Stomach (tissue), 19 donors: ENCODE data around the gene NOD2. TPM values are rescaled to one million over a fixed set of nuclear protein-coding genes. Genes with fewer than 3 reads are reported as not detected.
A peak's percentile ranks its signal among the peaks of the same experiment; 100 is the strongest.

ENCODE experiments used
- DNase-seq, 2 donors: peaks; one replicate each; pipeline versions ENCODE4 v3.0.0 to v3.0.0-alpha.2; 2013 to 2019
- H3K27ac ChIP-seq, 5 donors: fragments of 200-600 bp in 4 of 5; sonication (generic) in 4 of 5; one replicate each; pipeline ENCODE4 v1.5.1; 2013 to 2019; ENCODE audit warnings: mild to moderate bottlenecking in 1 of 5, moderate library complexity in 1 of 5
- H3K27me3 ChIP-seq, 3 donors: fragments of 200-600 bp; sonication (generic); one replicate each; pipeline ENCODE4 v1.5.1; 2017 to 2019; ENCODE audit warnings: mixed run types in 1 of 3
- H3K36me3 ChIP-seq, 4 donors: fragments of 200-600 bp; sonication (generic); 1 replicate in 3 of 4; 2 replicates in 1 of 4; pipeline ENCODE4 v1.5.1; 2016 to 2019
- H3K4me1 ChIP-seq, 4 donors: fragments of 200-600 bp; sonication (generic); one replicate each; pipeline ENCODE4 v1.5.1; 2016 to 2019
- H3K4me3 ChIP-seq, 4 donors: fragments of 200-600 bp; sonication (generic) in 3 of 4; one replicate each; pipeline ENCODE4 v1.5.1; 2016 to 2019; ENCODE audit warnings: mild to moderate bottlenecking in 1 of 4
- H3K9me3 ChIP-seq, 4 donors: fragments of 200-600 bp; sonication (generic); one replicate each; pipeline ENCODE4 v1.5.1; 2016 to 2019
- CTCF ChIP-seq, 7 experiments: fragments of 450-650 bp in 4 of 7; fragments of 200-600 bp in 3 of 7; sonication (generic) in 3 of 7; IDR thresholded peaks; one replicate each; pipeline ENCODE4 v1.5.1; 2016 to 2019; ENCODE audit warnings: antibody characterized with exemption in 7 of 7, control low read depth in 2 of 7, mild to moderate bottlenecking in 1 of 7
- EP300 ChIP-seq: sonication (generic); formaldehyde crosslinking; IDR thresholded peaks from one replicate; pipeline ENCODE4 v1.6.1; 2017; ENCODE audit warnings: antibody characterized with exemption
- POLR2A ChIP-seq, 4 donors: fragments of 450-650 bp; IDR thresholded peaks; one replicate each; pipeline ENCODE4 v1.6.1; 2016; ENCODE audit warnings: antibody characterized with exemption in 4 of 4, control low read depth in 2 of 4, mild to moderate bottlenecking in 1 of 4, moderate library complexity in 1 of 4
- POLR2AphosphoS5 ChIP-seq, 3 donors: sonication (generic); formaldehyde crosslinking; IDR thresholded peaks; one replicate each; pipeline ENCODE4 v1.6.1; 2016; ENCODE audit warnings: antibody characterized with exemption in 3 of 3
- WGBS, 5 donors: extraction: QIAGEN DNeasy Blood & Tissue Kit in 3 of 5; methylation state at CpG; one replicate each; pipeline versions ENCODE4 v1.1.5 to v1.1.7; 2013 to 2018; 5-methylcytosine and 5-hydroxymethylcytosine counted together
- intact Hi-C: fragments of 100-400 bp; cut with DNase I; formaldehyde crosslinking; loops from one replicate; pipeline ENCODE4 v1.15.1; 2023; ENCODE audit warnings: low total_unique reads
- long read RNA-seq, 10 donors: transcript quantifications; one replicate each; lab custom pipeline, GENCODE V29; 2026
- polyA plus RNA-seq, 3 donors: library from polyadenylated mRNA; stranded (reverse); fragments of 200-250 nt; gene quantifications; one replicate each; pipeline ENCODE4 v1.2.3, GENCODE V29; 2013
- total RNA-seq, 5 donors: library from RNA; depleted of rRNA; stranded (reverse); fragments of >200 nt; gene quantifications; one replicate each; pipeline versions ENCODE4 v1.1.0 to v1.2.3, GENCODE V29; 2014 to 2016
- donor health status: healthy with polysubstance abuse.
- donor health status: Bipolar disorder and iron deficiency.
- donor health status: healthy.

The NOD2 gene
- total RNA-seq, result 1 to 10 TPM in 4 of 5 donors, not detected in 1; 1.8 to 6.2 (median 3.5) TPM
- 1 to 10 TPM in 1 of 3 donors, under 1 TPM in 2; 0.56 to 3.7 (median 0.61) TPM for polyA plus RNA-seq
- long read RNA-seq, donor 1, result 0 reads
- long read RNA-seq, donor 2, result 0 reads
- long read RNA-seq, donor 3, result 0 reads
- long read RNA-seq, donor 4, result 0 reads
- long read RNA-seq, donor 5, result 0 reads
- long read RNA-seq, donor 6, result 0 reads
- long read RNA-seq, donor 7, result 0 reads
- long read RNA-seq, donor 8, result 0 reads
- long read RNA-seq, donor 9, result 0 reads
- long read RNA-seq, donor 10, result 0 reads

GRCh38 chr16:50692999-50693781 lies at the start of gene NOD2:
NOD2 (plus strand) TSS chr16:50693606; CDS start chr16:50699496, 5,890 bp downstream.
- H3K9me3 ChIP-seq, result no peaks in the 10 kb centered on the region
- intact Hi-C loops, result no loop called here
- H3K36me3 ChIP-seq, result no peaks in the 10 kb centered on the region
- 10 to 21% (median 13%) methylated on average over 32 to 56 of the region's 56 CpGs for WGBS, 5 donors
- DNase-seq, result peak; percentile 51 to 64
- no peaks in the 10 kb centered on the region for H3K27me3 ChIP-seq
- no peak for TF ChIP-seq CTCF (IDR thresholded peaks at IDR 0.05)
- TF ChIP-seq POLR2A (IDR thresholded peaks at IDR 0.05), result no peak
- H3K4me3 ChIP-seq, result peak within 1 kb of the TSS; percentile 43 to 53 (median 50)
- H3K27ac ChIP-seq, result peak within 1 kb of the TSS in 4 of 5 donors; percentile 6 to 50 (median 42)
- peaks cover 22 to 44% (median 32%) of the 10 kb centered on the region in 4 donors for H3K4me1 ChIP-seq

- Histone ChIP-seq H3K27ac (no peak overlapping the region), H3K4me1 (peaks cover 0 to 6% (median 0%) of the 10 kb centered on the region in 4 donors), H3K4me3 (no peak overlapping the region), H3K27me3 (no peaks in the 10 kb centered on the region), H3K36me3 (peaks cover 0 to 19% (median 0%) of the 10 kb centered on the region in 4 donors), H3K9me3 (no peaks in the 10 kb centered on the region)
- WGBS, 5 donors, result 78 to 88% (median 82%) methylated on average over 5 of the region's 5 CpGs
- DNase-seq, result no peak
- intact Hi-C loops, result no loop called here
- TF ChIP-seq POLR2A (IDR thresholded peaks at IDR 0.05) (no peak), POLR2AphosphoS5 (IDR thresholded peaks at IDR 0.05) (no peak), CTCF (IDR thresholded peaks at IDR 0.05) (no peak), EP300 (no peak)
Observed at GRCh38 chr16:50644245-50644644, 49.2 kb upstream of the NOD2 start.

- peaks cover 0 to 22% (median 0%) of the 10 kb centered on the region in 4 donors for H3K36me3 ChIP-seq
- 25 to 41% (median 36%) methylated on average over 6 of the region's 6 CpGs for WGBS, 5 donors
- no peak overlapping the region for H3K27ac ChIP-seq
- intact Hi-C loops, result no loop called here
- no peak overlapping the region for H3K4me3 ChIP-seq
- H3K4me1 ChIP-seq, result peaks cover 0 to 6% (median 0%) of the 10 kb centered on the region in 4 donors
- no peak for TF ChIP-seq POLR2A (IDR thresholded peaks at IDR 0.05)
- peak in 5 of 7 experiments; percentile 7 to 31 (median 21) for TF ChIP-seq CTCF (IDR thresholded peaks at IDR 0.05)
- TF ChIP-seq POLR2AphosphoS5 (IDR thresholded peaks at IDR 0.05), result no peak
- H3K27me3 ChIP-seq, result no peaks in the 10 kb centered on the region
- peak; percentile 31 to 74 for DNase-seq
- no peaks in the 10 kb centered on the region for H3K9me3 ChIP-seq
Observed at GRCh38 chr16:50644729-50645128, 48.7 kb upstream of the NOD2 start.

GRCh38 chr16:50645563-50646220 lies 47.7 kb upstream of the NOD2 start:
- intact Hi-C loops, result no loop called here
- WGBS, 5 donors, result 74 to 77% (median 76%) methylated on average over 20 of the region's 20 CpGs
- Histone ChIP-seq H3K4me1 (peaks cover 0 to 6% (median 0%) of the 10 kb centered on the region in 4 donors), H3K27me3 (no peaks in the 10 kb centered on the region), H3K27ac (no peak overlapping the region), H3K36me3 (peaks cover 0 to 16% (median 0%) of the 10 kb centered on the region in 4 donors), H3K4me3 (no peak overlapping the region), H3K9me3 (no peaks in the 10 kb centered on the region)
- DNase-seq, result peak in 1 of 2 donors; percentile 35
- TF ChIP-seq CTCF (IDR thresholded peaks at IDR 0.05) (no peak), POLR2AphosphoS5 (IDR thresholded peaks at IDR 0.05) (no peak), EP300 (no peak), POLR2A (IDR thresholded peaks at IDR 0.05) (no peak)
